Thyroid gland (tissue), 4 donors: Measurements from ENCODE around the gene MAP3K10.

Experiments
- CTCF ChIP-seq, 6 experiments: fragments of 200-600 bp in 3 of 6; fragments of 450-650 bp in 3 of 6; sonication (generic) in 3 of 6; IDR thresholded peaks; one replicate each; pipeline ENCODE4 v1.5.1; 2016 to 2019; ENCODE audit warnings: antibody characterized with exemption in 6 of 6, mild to moderate bottlenecking in 2 of 6, inconsistent platforms in 1 of 6, moderate library complexity in 1 of 6
- POLR2A ChIP-seq, 2 donors: fragments of 450-650 bp; IDR thresholded peaks; one replicate each; pipeline ENCODE4 v1.6.1; 2017; ENCODE audit warnings: antibody characterized with exemption in 2 of 2, mild to moderate bottlenecking in 2 of 2, moderate library complexity in 1 of 2

GRCh38 chr19:40229484-40229883, 38.3 kb downstream of the MAP3K10 start:
- TF ChIP-seq CTCF (IDR thresholded peaks at IDR 0.05) (no peak), POLR2A (IDR thresholded peaks at IDR 0.05) (no peak)
